ENCODE results near the gene OSBP2.
A peak's percentile ranks its signal among the peaks of the same experiment; 100 is the strongest.

Gene OSBP2

DNA sequence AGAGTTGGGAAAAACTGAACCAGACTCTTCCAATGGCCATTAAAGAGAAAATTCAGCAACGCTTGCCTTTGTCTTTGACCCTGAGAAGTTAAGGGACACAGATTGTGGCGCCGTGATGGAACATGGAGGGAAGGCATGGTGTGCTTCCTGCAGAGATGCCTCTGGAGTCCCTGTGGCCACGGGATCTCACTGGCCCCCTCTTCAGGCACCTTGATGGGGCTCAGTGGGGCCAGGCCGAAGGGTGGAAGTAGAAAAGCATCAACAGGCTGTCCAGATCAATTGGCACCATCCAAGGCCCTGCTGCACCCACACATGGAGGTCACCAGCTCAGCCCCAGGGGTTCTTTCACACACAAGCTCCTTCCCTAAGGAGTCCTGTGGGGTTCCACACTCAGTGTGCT is 231.0 kb downstream of the OSBP2 start:
- DNase-seq (ENCODE audit: low read depth in 4 of 4, low spot score in 1 of 4) = no peak

DNA sequence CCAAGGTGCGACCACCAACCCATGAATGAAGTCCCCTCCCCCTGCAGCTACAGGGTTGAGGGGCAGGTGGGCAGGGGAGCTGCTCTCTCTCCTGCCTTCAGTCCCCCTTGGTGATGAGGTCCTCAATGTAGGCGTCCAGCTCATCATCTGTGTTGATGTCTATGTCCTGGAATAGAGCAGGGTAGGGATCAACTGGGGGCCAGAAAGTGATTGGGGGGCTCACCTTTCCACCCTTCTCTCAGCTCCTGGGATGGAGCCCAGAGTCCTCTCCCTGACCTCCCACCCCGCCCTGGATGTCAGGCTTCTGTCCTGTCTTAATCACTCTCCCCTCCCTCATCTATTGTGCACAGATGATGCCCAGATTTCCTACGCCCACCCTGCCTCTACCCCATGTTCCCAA is 232.0 kb downstream of the OSBP2 start:
- no peak for DNase-seq (ENCODE audit: low read depth in 4 of 4, low spot score in 1 of 4)

DNA sequence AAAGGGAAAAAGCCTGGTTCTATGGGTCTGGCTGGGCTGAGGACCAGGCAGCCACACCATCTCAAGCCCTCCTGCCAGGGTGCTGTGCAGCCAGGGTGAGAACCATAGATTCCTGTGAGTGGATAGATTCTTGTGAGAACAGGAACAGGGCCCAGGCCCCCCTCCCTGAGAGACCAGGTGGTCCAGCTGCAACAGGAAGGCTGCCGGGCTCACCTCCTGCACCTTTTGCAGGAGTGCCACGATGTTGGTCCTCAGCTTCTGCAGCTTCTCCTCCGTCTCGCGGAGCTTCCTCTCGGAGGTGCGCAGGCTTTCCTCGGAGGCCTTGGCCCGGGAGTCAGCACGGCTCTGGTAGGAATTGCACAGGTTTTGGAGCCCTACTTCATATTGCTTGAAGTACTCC is 233.1 kb downstream of the OSBP2 start:
- no peak for DNase-seq (ENCODE audit: low read depth in 4 of 4, low spot score in 1 of 4)

DNA sequence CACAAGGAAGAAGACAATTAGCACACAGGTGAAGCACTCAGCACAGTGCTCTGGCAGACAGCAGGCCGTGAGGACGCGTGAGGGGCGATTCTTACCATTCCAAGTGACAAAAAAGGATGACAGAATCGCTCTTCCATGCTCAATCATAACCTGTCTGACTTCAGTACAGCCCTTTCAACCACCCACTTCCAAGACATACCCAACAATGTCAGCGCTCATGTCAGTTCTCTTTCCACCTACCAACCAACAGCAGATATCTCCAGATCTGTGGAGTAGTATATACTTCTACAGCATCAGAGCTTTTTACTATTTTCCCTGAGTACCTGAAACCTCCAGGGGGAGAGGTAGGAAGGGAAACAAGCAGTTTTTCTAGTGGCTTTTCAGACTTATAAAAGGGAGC is 233.7 kb downstream of the OSBP2 start:
- no peak for DNase-seq (ENCODE audit: low read depth in 4 of 4, low spot score in 1 of 4)

DNA sequence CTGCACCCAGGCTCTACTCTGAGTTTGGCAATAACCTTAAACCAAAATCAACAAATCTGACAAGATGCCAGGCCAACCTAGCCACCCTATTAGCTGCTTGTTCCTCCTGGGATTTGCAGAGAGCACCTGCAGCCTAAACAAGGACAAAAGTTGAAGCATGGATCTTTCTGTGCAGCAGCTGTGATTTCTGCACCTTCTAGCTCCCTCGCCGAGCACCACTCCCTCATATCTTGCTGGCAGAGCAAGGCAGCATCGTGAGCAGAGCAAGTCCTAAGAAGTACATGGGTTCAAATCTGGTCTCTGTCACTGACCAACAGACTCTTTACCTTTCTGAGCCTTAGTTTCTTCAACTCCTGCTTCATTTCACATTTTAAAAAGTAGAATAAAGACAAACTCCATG is 235.6 kb downstream of the OSBP2 start:
- DNase-seq (ENCODE audit: low read depth in 4 of 4, low spot score in 1 of 4) = no peak

DNA sequence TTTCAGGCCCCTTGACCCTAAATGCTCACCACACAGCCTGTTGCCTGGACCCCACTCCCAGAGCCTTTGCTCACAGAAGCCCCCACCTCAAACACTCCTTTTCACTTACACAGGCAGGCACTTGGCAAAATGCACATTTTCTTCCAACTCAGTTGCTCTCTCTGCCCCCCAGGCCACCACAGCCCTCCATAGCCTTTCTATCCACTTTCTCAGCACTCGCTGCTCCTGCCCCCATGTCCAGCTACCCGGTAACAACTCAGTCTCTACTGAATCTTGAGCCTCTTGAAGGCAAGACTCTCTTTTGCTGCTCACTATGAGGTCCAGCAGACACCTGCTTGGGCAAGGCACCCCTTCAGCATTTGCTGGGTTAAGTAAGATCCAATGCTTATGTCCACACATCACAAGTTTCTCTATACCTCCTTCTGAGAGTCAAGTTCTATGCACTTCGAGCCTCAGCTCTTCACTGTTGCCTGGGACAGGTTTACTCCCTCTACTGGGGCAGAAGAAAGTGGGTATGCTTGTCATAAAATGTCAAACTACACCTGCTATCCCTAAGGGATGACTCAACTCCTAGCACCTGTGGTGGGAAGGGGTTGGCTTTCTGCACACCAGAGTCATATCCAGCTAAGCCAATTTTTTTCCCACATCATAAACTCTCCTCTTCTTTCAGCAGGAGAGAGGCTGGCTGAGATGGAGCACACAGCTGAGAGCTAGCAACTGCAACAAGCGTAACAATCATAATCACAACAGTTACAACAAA is 237.0 kb downstream of the OSBP2 start:
- DNase-seq (ENCODE audit: low read depth in 4 of 4, low spot score in 1 of 4) = no peak

DNA sequence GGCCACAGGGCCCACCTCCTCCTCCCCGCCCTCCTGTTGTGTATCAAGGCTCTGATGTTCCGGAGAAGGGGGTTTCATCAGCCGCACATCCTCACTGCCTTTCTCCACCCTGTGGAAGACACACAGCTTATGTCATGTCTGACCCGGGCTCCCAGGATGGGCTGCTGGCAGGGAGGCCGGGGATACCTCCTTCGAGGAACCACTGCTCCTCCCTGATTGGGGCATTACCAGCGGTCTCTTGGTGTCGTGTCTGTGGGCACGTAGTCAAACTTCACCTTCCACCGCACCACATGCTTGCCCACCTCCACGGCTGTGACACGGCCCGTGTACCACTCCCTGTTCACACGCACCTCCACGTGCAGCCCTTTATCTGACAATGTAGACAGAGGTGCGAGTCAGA is 238.0 kb downstream of the OSBP2 start:
- no peak for DNase-seq (ENCODE audit: low read depth in 4 of 4, low spot score in 1 of 4)

DNA sequence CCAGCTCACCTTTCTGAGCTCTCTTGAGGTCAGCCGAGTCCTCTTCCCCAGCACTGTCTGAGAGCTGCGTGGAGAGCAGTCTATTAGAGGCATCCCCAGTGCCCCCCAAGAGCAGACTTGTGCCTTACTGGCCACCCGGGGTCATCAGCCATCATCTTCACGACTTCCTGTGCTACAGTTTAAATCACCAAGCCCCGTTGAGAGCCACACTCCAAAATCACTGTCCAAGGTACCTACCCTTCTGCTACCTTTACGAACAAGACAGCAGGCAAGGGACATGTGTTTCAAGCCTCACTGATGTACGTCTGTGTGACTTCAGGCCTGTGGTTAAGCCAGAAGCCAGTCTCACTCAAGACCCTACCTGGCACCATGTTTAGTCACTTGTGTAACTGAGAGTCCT is 238.8 kb downstream of the OSBP2 start:
- DNase-seq (ENCODE audit: low read depth in 4 of 4, low spot score in 1 of 4) = no peak

DNA sequence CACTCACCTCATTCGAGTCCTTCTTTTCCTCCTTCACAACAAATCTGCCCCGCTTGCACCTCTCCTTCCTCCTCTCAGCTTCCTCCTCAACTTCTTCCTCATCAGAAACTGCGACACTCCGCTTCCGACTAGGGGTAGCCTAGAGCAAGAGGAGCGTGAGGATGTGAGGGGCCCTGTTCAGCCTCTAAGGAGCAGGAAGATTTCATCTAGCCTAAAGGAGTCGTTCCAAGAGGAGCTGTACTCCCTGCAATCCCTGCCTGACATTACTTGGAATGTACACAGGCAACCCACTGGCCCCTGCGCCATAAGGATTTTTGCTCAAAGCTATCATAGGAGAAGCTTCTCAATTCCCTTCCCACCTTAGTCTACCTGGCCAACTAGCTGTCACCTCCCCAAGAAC is 239.4 kb downstream of the OSBP2 start:
- DNase-seq (ENCODE audit: low read depth in 4 of 4, low spot score in 1 of 4) = no peak

DNA sequence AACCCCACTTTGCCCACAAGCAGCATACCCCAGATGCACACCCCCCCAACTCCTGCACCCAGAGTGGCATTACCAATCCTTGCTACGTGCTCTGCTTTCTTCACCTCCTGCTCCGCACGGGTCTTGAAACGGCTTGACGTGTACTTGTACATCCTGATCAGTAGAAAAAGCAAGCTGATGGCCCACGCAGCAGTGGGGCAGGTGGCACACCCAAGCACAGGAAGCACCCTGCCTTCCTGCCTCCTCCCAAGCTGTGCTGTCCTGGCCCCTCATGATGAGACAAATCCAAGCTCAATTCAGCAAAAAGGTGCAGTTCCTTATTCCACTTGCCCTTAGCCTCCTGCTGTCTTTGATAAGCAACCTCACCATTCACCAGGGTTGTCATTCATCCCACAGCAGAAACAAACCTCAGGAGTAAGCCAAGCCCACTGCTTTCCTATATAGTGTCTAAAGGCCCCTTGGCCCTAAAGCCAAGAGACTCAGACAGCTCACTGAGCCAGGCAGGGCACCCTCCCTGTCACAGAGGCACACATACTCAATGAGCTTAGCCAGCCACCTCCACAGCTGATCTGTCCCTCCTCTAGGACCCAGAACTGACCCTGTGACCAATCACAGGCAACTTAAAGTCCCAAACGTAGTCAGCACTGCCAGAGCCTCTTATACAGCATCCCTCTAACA is 246.2 kb downstream of the OSBP2 start:
- peak in 1 of 4 experiments; percentile 20 for DNase-seq (ENCODE audit: low read depth in 4 of 4, low spot score in 1 of 4)

DNA sequence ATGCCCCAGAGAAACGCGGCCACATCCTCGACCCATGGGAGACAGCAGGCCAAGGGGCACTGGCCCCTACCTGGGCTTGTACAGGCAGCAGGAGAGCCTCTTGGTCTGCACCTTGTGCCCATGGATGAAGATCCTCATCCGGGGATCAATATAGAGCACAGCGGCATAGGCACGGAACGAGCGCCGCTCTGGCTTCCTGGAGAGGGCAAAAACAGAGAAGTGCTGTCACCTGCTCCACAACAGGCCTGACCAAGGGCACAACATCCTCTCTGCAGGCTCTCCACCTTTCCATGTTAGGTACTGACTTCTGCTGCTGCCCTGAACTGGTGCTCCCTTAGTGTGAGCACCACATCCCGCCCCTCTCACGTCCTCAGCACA is 246.7 kb downstream of the OSBP2 start:
- no peak for DNase-seq (ENCODE audit: low read depth in 4 of 4, low spot score in 1 of 4)

DNA sequence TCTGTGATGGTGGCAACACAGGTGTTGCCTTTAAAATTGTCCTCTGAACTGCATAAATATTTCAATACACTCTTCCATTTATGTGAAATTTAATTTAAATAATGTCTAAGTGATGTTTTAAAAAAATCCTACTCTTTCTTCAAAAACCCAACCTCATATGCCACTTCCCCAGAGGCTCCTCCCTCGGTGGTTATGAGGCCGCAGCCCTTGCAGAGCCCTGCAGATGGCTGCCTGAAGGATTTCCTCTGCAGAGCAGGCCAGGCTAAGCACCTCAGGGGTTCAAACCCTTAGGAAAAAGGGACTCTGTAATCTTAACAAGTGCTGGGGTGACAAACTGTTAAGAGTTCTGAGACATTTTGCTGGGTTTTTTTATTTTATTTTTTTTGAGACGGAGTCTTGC is 248.7 kb downstream of the OSBP2 start:
- DNase-seq (ENCODE audit: low read depth in 4 of 4, low spot score in 1 of 4) = no peak

DNA sequence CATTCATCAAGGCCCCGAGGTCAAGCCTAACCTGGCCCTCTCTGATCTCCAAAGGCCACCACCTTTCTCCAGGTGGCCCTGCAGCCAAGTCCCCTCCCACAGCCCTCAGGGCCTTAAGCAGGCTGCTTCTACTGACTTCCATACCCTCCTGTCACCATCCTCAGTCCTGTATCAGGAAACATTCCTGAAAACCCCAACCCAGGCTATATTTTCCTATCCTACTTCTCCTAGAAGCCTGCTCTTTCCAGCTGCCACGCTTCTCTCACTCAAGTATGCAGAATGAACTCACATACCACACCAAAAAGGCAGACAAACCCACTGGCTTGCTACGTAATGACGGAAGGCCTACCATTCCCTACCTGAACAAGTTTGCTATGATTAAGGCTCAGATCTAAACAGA is 250.3 kb downstream of the OSBP2 start:
- DNase-seq (ENCODE audit: low read depth in 4 of 4, low spot score in 1 of 4) = no peak

DNA sequence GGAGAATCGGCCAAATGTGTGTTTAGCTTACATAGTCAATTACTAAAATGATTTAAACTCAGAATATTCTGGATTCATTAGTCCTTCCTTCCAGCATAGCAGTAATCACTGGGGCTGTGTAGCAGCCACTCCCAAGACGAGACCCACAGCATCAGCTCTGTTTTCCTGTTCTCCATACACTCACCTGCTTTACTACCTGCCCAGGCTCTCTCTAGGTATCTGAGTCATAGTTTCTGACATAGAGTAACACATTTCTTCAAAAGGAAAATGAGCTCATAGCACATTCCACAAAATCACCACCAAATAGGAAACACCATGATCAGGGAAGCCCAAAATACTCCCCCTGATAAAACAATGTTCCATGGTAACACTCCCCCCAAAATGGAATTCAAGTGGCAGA is 251.0 kb downstream of the OSBP2 start:
- DNase-seq (ENCODE audit: low read depth in 4 of 4, low spot score in 1 of 4) = no peak

DNA sequence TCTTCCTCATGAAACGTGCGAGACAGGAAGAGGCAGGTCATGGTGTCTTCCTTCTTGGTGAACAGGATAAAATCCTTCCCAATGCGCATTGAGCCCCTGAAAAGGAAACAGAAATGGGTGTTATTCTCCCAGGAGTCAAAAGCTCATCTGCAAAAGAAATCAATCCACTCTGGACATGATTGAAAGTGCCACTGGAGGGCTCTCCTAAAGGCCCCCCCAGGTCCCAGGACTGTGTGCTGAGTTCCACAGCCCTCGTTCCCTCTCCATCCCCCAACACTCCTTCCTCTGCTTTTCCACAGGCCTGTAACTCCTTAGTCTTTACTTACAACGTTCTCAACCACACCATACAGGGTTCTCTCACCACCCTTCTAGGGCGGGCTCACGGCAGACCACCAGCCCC is 251.7 kb downstream of the OSBP2 start:
- DNase-seq (ENCODE audit: low read depth in 4 of 4, low spot score in 1 of 4) = no peak

DNA sequence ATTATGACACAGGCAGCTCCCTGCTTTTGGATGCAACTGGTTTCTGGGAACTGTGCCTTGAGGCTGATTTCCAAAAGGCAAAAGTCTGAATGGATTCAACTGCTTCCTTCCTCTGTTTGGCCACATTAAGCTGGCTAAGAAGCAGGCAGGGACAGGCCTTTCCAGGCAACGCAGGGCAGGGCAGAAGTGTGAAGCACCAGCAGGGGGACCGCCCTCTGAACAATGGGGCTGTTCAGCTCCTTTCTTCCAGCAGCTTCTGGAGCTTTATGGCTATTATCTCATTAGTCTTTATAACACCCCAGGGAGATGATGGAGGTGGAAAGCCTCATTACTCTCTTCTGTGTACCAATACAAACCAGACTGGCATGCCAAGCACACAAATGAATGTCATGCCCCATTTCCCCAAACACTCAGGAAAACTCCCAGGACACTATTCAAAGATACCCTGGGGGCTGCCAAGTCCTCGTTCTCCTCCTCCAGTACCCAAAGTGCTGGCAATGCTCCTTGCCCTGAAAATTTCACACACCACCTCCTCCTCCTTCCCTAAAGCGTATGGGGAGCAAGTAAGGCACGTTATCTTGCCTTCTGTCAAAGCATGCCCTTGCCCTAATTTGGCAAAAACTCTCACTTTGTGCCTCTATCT is 252.6 kb downstream of the OSBP2 start:
- DNase-seq (ENCODE audit: low read depth in 4 of 4, low spot score in 1 of 4) = no peak

DNA sequence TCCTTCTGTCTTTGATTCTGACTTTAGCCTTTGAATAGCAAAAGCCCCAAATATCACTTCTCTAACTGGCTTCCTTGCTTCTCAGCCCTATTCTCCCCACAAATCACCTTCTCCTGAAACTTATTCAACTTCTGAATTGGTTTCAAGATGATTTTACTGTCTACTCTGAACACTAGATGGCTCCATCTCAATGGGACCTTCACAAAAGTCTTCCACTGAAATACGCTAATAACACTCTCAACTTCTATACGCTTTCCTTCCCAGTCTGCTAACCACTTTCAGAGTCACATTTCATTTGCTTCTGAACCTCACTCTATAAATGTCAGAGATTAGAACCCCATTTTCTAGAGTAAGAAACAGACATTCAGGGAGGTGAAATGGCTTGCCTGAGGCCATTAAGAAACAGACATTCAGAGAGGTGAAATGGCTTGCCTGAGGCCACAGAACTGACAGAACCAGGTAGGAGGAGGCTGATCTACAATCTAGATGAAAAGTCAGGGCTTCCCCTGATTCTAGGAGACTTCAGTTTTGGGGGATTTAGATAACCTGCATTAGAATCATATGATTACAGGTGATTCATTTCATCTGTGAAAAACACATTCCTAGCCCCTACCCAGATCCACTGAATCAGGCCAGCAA is 253.3 kb downstream of the OSBP2 start:
- DNase-seq (ENCODE audit: low read depth in 4 of 4, low spot score in 1 of 4) = no peak

DNA sequence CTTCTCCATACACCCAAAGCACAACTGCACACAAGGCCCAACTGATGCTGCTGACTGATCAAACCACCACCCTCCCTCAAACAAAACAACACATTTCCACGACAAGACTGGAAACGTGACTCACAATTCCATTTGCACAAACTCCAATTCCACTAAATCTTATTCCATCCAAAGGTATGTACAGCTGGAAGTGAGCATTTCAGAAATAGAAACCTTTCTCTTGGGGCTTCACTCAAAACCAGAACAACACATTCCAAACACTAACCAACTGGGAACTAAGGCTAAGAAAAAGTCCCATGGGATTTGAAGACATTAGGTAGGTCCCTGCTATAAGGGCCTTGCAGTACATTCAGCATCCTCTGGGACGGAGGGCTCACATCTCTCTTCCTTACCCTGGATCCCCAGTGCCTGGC is 254.3 kb downstream of the OSBP2 start:
- DNase-seq (ENCODE audit: low read depth in 4 of 4, low spot score in 1 of 4) = no peak

DNA sequence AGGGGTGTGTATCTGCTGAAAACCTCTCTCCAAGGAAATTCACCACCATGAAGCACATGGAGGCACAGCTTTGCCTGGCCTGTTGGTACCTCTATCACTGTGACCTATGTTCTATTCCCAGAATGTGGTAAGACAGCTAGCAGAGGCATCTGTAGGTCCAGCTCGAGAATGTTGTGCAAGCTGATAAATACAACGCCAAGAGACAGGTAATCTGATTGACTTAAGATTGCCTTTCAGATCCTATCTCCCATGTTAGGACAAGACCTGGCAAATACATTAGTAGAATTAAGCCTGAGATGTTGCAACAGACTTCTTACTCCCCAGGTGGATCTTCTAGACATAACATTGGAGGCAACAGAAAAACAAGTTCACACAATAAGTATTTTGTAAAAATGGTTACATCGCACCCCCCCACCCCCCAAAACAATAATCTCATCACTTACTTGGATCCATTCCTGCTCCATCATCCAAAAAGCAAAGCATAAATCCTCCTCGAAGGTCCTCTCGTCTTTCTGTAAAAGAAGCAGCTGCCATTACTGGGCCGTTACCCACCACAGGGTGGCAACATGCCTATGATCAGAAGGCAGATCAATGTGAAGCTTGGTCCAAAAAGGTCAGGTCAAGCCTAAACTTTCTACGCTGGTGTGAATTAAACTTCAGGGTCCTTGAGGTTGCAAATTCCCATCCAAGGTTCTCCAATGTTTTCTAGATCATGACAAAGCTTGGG is 255.4 kb downstream of the OSBP2 start:
- DNase-seq (ENCODE audit: low read depth in 4 of 4, low spot score in 1 of 4) = no peak

DNA sequence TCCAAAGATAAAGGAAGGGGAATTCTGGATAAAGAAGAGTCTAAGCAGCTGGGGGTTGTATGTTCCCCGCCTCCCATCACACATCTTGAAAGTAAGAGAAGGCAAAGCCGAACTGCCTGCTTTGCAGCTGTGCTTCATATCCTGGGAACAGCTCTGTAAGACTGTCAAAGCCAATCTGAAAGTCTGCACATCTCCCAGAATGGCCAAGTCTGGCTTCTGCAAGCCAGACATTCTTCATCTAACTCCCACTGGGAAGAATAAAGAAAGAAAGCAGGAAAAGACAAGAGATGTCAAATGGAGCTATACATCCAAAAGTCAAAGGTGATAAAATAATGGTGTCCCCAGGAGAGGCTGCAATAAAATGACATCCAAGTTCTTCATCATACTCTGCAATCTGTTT is 258.5 kb downstream of the OSBP2 start:
- DNase-seq (ENCODE audit: low read depth in 4 of 4, low spot score in 1 of 4) = no peak

DNA sequence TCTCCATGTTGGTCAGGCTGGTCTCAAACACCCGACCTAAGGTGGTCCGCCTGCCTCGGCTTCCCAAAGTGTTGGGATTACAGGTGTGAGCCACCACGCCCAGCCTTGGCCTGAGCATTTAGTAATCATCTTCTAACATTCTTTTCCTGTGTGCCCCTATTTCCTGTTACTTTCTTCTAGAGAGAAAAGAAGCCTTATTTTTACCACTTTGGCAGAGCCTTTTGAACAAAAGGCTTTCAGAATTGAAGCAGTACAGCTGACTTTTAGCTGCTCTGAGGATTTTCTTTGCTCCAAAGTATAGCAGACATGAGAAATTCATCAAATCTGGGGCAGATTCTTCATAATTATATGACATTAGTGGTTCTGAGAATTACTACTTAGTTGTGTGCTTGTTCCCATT is 260.5 kb downstream of the OSBP2 start:
- DNase-seq (ENCODE audit: low read depth in 4 of 4, low spot score in 1 of 4) = no peak
